ENCODE data around the gene C13orf46.

The C13orf46 gene

DNA sequence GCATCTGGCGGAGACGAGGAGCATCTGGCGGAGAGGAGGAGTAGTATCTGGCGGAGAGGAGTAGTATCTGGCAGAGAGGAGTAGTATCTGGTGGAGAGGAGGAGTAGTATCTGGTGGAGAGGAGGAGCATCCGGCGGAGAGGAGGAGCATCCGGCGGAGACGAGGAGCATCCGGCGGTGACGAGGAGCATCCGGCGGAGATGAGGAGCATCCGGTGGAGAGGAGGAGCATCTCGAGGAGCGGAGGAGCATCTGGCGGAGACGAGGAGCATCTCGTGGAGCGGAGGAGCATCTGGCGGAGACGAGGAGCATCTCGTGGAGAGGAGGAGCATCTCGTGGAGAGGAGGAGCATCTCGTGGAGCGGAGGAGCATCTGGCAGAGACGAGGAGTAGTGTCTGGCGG lies 18.6 kb downstream of the C13orf46 start:
- no peak for DNase-seq (ENCODE audit: low read depth in 2 of 2)

DNA sequence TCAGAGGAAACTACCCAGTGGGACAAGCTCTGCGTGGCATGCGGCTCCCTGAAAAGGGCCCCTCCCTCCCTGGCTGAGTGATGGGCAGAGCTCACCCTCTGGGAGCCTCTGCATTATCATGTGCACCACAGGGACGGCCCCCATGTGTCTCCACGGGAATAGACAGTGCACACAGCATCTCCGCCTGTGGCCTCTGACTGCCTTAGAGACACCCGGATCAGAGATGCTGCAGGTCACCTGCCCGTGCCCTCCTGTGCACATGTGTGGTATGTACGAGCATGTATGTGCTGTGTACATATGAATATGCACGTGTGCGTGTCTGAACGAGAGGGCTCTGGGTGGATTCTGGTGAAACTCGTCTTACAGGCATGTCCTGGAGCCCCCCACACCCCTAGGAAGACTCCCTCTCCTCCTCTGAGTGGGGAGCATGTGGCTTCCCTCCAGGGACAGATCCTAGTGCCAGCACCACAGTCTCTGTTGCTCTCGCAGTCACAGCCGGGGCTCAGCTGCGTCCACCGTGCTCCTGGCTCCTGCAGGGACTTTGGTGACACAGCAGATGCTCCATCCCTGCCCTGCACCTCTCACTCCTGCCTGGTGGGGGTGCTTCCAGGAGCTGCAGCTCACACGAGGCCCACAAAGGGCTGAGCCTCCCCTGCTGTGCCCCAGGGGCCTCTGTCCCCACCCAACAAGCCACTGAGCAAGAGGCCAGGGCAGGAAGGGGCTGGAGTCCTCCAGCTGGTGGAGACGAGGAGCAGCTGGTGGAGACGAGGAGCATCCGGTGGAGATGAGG lies 19.6 kb downstream of the C13orf46 start:
- no peak for DNase-seq (ENCODE audit: low read depth in 2 of 2)

GRCh38 chr13:113953561-113953960 lies 20.3 kb downstream of the C13orf46 start:
- no peak for DNase-seq (ENCODE audit: low read depth in 2 of 2)

GRCh38 chr13:113952983-113953520 lies 20.8 kb downstream of the C13orf46 start:
- no peak for DNase-seq (ENCODE audit: low read depth in 2 of 2)

DNA sequence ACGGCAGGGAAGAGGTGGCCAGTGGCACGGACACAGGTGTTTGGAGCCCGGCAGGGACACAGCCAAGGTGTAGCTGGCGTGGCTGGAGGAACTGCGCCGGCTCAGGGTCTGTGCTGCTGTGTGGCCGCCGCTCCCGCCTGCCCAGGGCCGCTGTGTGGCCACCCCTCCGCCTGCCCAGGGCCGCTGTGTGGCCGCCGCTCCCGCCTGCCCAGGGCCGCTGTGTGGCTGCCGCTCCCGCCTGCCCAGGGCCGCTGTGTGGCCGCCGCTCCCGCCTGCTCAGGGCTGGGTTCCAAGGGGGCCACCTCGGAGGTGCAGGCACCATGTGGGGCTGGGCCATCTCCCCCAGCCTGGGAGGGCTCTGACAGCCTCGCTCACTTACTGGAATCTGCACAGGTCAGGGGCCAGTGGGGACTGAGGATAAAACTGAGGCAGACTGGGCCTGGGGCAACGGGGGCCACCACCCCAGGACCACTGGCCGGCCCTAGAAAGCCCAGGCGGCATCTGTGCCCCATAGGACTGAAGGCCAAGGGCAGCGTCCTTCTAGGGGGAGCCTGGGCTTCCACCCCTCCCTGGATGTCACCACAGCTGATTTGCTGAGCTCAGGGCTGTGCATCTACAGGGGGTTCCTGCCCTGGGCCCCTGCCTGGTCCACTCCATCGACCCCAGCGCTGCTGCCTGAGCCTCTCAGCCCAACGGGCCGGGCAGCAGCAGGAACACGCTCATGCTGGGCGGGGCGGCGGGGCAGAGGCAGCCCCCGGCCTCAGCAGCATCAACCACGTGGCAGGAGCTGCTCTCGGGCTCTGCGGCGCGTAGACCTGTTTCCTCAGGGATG lies 21.5 kb downstream of the C13orf46 start:
- DNase-seq (ENCODE audit: low read depth in 2 of 2) = no peak

DNA sequence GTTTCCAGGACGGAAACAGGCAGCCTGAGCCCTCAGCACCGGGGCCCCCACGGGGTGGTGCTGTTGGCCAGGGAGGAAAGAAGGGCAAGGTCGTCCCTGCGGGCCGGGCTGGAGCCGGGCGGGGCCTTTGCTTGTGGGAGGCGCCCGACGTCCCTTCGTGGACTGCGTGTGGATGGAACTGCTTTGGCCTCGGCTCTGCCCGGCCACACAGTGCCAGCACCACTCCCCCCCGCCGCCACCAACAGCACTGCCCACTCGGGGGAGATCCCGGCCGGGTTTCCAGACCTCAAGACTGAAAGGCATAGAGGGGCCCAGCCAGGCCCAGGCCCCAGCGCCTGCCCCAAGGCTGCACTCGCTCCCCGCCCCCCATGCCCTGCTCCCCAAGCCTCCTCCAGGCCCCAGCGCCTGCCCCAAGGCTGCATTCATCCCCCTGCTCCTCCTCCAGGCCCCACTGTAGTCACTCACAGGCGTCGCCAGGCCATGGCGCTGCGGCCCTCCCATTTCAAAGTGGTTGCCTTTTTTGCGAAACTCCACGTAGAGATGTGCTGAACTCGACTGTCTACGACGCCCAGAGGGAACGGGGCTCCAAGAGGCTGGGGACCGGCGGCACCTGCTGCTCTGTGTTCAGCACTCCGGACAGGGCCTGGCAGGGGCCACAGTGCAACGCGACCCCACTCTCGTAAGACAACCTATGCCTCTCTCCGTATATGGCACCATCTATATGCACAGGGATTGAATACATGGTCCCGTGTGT lies 22.5 kb downstream of the C13orf46 start:
- peak in 1 of 2 donors; percentile 56 for DNase-seq (ENCODE audit: low read depth in 2 of 2)

- DNase-seq (ENCODE audit: low read depth in 2 of 2) = no peak
Measured at GRCh38 chr13:113950451-113951245, 23.2 kb downstream of the C13orf46 start.

DNA sequence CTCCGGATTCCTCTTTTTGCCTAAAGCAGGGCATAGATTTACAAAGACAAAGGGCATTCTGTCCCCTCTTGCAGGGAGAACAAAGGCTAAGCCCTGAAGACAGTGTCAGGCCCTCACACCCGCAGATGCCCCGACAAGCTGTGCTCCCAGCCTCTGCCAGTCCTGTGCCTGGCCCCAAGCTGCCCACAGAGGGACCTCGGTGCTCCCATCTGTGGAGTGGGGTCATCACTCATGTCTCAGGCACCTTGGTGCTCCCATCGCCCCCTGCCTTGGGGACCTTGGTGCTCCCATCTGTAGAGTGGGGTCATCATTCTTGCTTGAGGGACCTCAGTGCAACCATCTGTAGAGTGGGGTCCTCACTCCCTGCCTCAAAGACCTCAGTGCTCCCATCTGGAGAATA lies 24.3 kb downstream of the C13orf46 start:
- DNase-seq (ENCODE audit: low read depth in 2 of 2) = no peak

- no peak for DNase-seq (ENCODE audit: low read depth in 2 of 2)
Measured at GRCh38 chr13:113948034-113948742, 25.7 kb downstream of the C13orf46 start.

DNA sequence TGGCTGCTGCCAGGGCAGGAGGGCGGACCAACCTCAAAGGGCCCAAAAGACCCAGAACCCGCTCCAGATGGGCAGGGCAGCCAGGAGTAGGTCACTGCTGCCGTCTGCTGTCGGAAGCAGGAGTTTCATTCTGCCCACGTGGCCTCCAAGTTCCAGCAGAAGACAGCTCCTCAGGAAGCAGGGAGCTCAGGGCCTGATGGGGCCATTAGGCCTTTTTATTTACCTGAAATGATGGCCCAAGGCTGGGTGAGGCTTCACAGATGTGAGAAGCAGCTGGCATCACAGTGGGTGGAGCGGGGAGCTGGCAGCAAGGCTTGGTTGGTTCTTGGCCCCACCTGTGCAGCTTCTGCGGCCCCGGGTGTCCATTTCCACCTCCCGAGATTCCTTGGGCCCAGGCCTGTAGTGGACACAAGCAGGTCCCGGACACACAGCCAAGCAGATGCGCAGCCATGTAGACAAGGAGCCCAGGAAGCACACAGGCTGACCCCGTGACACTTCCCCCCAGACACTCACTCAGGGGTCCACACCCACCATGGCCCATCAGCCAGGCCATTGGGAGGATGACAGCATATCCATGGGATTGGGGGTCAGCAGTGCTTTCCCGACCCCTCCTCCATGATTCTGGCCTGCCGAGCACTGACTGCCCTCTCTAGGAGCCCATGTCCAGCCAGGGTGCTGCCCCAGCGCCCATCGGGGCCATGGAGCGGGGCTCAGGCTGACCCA lies 26.4 kb downstream of the C13orf46 start:
- no peak for DNase-seq (ENCODE audit: low read depth in 2 of 2)

DNA sequence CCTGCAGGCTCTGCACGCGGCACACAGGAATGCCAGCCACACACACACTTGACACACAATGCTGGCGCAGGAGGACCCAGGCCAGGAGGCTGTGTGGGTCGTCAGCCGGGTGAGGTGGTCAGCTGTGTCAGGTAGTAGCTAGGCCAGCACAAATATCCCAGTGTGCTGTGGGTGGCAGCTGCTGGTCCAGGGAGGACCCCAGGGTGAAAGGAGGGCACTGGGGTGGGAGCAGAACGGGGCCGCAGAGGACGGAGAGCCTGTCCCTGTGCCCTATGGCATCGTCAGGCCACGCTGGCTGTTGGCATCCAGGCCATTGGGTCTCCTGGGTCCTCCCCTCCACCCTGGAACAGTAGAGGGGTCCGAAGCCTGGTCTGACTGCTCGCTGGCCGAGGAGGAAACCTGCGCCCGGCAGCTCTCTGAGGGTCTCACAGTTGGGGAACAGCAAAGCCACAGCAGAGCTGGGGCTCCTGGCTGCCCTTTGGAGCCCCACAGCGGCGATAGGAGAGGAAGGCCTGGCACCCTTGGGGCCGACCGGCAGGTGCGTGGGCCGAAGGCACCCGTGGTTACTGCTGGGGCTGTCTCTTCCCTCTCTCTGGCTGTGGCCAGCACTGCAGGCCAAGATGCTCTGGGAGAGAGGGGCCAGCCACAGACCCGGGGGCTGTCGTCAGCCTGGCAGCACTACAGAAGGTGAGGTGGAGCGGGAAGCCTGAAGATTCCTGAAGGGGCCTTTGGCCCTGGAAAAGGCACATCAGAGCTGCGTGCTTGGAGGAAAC lies 27.3 kb downstream of the C13orf46 start:
- DNase-seq (ENCODE audit: low read depth in 2 of 2) = no peak

DNA sequence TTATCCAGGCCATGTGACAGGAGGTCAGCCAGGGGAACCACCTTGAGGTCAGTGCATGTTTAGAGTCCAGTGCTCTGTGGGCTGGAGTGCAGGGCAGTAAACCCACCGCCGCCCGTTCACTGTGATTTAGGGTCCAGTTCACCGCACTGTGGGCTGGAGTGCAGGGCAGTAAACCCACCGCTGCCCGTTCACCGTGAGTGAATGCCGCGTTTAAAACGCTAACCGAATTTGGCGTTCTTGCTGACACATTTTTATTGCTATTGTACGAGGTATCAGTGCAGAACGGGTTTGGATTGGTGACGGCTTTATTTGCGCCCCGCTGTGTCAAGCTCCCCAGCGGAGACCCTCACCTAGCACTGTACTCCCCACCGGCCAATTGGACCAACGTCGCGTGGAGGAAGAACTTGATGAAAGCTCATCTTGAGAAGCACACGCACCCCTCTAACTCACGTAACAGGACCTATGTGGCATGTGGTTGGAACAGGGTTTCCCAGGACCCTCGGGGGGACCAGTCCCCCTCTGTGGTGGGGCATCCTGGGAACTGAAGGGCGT lies 27.9 kb downstream of the C13orf46 start:
- no peak for DNase-seq (ENCODE audit: low read depth in 2 of 2)

- DNase-seq (ENCODE audit: low read depth in 2 of 2) = no peak
Measured at GRCh38 chr13:113943821-113944565, 29.9 kb downstream of the C13orf46 start.

DNA sequence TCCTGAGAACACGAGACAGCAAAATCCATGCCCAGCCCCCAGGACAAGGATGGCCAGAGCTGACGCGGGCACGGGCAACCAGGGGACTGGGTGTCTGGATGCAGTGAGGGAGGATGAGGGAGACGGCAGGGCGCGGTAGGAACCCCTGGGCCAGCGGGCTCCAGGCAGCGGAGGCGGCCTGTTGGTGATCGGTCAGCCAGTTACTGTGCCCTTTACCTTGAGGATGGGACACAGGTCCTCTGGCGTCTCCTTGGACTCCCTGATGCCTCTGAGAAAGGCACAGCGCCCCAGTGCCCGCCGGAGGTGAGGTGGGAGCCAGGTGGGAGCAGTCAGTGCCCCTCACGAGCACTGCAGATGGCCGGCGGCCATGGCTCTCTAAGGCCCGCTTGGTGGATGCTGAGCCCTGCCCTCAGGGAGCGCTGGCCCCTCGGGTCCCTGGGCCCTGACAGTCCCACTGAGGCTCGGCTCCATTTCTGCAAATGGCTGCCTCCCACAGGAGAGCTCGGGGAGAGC lies 31.2 kb downstream of the C13orf46 start:
- no peak for DNase-seq (ENCODE audit: low read depth in 2 of 2)

- DNase-seq (ENCODE audit: low read depth in 2 of 2) = no peak
Measured at GRCh38 chr13:113941571-113942191, 32.2 kb downstream of the C13orf46 start.

GRCh38 chr13:113939944-113940297 lies 34.0 kb downstream of the C13orf46 start:
- DNase-seq (ENCODE audit: low read depth in 2 of 2) = no peak

- no peak for DNase-seq (ENCODE audit: low read depth in 2 of 2)
Measured at GRCh38 chr13:113939129-113939943, 34.5 kb downstream of the C13orf46 start.
